Mammary epithelial cell (primary cell): ENCODE results near the gene TNKS1BP1.

Source experiments
- EZH2 ChIP-seq: IDR thresholded peaks from 2 replicates; pipeline ENCODE4 v1.6.1; 2012; ENCODE audit warnings: low read length, inconsistent platforms, borderline replicate concordance
- TF ChIP-seq, protein P1 (sequence below), 2 donors: IDR thresholded peaks in 1 of 2; conservative IDR thresholded peaks in 1 of 2; 2 replicates each; pipeline ENCODE4 v1.5.1; 2011 to 2012; ENCODE audit warnings: inconsistent platforms in 2 of 2, low read length in 2 of 2, mild to moderate bottlenecking in 2 of 2, control low read depth in 1 of 2, low read depth in 1 of 2; ENCODE audit not compliant: insufficient read depth in 1 of 2; ENCODE audit errors: extremely low read depth in 1 of 2

DNA sequence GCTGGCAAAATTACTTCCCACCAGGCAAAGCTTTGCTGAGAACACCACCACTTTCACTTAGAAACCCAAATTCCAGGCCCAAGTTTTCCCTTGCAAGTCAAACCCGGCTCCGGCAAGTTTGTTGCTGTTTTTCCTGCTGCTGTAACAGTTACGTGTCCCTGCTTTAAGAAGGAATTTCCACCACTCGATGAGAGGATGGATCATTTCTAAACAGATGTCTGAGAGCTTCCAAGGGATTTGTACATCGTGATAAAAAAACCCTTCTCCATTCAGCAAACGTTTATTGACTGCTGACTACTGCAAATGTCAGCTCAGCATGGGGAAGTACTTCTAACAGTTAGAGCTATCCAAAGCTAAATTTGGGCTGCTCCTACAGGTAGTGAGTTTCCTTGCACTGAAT, 33.1 kb upstream of the TNKS1BP1 start:
- TF ChIP-seq, protein P1, sequence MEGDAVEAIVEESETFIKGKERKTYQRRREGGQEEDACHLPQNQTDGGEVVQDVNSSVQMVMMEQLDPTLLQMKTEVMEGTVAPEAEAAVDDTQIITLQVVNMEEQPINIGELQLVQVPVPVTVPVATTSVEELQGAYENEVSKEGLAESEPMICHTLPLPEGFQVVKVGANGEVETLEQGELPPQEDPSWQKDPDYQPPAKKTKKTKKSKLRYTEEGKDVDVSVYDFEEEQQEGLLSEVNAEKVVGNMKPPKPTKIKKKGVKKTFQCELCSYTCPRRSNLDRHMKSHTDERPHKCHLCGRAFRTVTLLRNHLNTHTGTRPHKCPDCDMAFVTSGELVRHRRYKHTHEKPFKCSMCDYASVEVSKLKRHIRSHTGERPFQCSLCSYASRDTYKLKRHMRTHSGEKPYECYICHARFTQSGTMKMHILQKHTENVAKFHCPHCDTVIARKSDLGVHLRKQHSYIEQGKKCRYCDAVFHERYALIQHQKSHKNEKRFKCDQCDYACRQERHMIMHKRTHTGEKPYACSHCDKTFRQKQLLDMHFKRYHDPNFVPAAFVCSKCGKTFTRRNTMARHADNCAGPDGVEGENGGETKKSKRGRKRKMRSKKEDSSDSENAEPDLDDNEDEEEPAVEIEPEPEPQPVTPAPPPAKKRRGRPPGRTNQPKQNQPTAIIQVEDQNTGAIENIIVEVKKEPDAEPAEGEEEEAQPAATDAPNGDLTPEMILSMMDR (conservative IDR thresholded peaks at IDR 0.05 in 1 of 2, IDR thresholded peaks at IDR 0.05 in 1 of 2; ENCODE audit: extremely low read depth in 1 of 2, insufficient read depth in 1 of 2, low read depth in 1 of 2, low read length in 2 of 2), result no peak
- TF ChIP-seq EZH2, result no peak
